Right lobe of liver (tissue), 4 donors: ENCODE results near the gene ACTN1.

Experiments
- CTCF ChIP-seq, 4 donors: fragments of 200-600 bp in 3 of 4; fragments of 450-650 bp in 1 of 4; IDR thresholded peaks; one replicate each; pipeline versions ENCODE4 v1.5.1 to v1.8.0; 2016 to 2022; ENCODE audit warnings: antibody characterized with exemption in 4 of 4, mild to moderate bottlenecking in 2 of 4
- POLR2A ChIP-seq: fragments of 450-650 bp; IDR thresholded peaks from one replicate; pipeline ENCODE4 v1.6.1; 2017; ENCODE audit warnings: antibody characterized with exemption, mild to moderate bottlenecking
- donor health status: DM: no; HTN: no; CAD: no.
- donor health status: DM: no; HTN: no; CAD: no.
- donor health status: DM: no; HTN: yes; CAD: no.

- TF ChIP-seq POLR2A, result no peak
- peak; percentile 81 to 97 (median 92) for TF ChIP-seq CTCF (IDR thresholded peaks at IDR 0.05)
Observed at GRCh38 chr14:68843471-68844209, 135.5 kb downstream of the ACTN1 start.
